ENCODE data around the gene ATP2B2.

ATP2B2 gene

DNA sequence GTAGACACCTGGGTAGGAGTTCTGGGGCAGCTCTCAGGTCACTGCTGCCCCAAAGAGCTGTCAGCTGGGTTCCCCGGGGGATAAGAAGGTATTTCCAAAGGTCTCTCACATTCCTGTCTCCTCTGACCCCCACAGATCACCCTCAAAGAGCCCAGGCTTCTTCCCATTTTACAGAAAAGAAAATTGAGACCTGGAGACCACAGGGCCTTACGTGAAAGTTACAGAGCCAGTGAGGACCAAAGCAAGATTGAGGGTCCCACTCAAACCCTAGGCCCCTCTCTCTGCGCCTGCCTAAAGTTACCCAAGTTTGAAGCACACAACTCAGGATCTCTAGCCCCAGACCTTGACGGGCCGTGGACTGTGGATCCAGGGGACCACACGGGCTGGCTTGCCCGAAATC is 3.9 kb upstream of the ATP2B2 start:
- in situ Hi-C loops (cut with MboI; ENCODE audit: low pct_unique_long_range_greater_than_20kb, low sequenced_read_pairs, unreplicated experiment): no loop called here
- no peak for DNase-seq (ENCODE audit: low spot score)
- TF ChIP-seq, protein P1, sequence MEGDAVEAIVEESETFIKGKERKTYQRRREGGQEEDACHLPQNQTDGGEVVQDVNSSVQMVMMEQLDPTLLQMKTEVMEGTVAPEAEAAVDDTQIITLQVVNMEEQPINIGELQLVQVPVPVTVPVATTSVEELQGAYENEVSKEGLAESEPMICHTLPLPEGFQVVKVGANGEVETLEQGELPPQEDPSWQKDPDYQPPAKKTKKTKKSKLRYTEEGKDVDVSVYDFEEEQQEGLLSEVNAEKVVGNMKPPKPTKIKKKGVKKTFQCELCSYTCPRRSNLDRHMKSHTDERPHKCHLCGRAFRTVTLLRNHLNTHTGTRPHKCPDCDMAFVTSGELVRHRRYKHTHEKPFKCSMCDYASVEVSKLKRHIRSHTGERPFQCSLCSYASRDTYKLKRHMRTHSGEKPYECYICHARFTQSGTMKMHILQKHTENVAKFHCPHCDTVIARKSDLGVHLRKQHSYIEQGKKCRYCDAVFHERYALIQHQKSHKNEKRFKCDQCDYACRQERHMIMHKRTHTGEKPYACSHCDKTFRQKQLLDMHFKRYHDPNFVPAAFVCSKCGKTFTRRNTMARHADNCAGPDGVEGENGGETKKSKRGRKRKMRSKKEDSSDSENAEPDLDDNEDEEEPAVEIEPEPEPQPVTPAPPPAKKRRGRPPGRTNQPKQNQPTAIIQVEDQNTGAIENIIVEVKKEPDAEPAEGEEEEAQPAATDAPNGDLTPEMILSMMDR (IDR thresholded peaks at IDR 0.05; ENCODE audit: extremely low read depth, insufficient read depth, missing control alignments): no peak

DNA sequence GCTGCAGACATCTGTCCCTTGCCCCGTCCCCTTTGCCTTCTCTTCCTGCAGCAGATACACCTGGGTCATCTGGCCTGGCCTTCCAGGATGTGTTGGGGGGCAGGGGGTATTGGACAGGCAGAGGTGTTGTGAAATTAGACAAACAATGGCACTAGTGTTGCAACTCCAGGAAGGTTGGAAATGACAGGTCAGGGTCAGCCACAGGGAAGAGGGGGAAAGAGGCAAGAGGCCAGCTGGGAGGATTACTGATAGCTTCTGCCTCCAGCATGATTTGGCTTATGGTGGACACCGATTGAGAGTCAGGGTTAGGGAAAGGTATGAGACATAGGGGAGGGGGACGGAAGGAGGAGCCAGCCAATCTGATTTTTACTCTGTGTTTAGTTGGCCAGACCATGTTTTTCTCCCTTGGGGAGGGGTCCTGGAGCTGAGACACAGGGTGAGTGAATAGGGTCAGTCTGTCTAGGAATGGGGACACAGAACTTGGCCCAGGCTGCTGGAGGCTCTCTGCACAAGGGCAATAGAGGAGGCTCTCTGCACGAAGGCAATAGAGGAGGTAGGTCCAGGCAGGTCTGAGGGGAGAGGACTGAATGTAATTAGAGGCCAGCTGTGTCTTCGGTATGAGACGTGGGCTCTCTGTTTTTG is 3.4 kb upstream of the ATP2B2 start:
- in situ Hi-C loops (cut with MboI; ENCODE audit: low pct_unique_long_range_greater_than_20kb, low sequenced_read_pairs, unreplicated experiment): no loop called here

DNA sequence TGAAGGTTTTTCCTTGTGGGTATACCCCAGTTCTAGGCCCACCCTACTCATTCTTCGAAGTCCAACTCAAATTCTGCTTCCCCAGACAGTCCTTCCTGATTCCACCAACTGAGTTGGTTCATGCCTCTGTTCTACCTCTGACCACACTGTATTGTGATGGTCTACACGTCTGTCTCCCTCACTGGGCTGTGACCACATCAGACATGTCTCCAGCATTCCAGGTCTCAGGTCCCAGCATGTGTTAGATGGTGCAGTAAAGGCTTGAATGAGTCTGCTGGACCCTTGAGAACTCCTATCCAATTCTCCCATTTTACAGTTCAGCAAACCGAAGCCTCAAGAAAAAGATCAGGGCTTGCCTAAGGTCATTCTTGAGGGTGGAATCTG is 2.8 kb upstream of the ATP2B2 start:
- in situ Hi-C loops (cut with MboI; ENCODE audit: low pct_unique_long_range_greater_than_20kb, low sequenced_read_pairs, unreplicated experiment): no loop called here
- TF ChIP-seq, protein P1 (IDR thresholded peaks at IDR 0.05; ENCODE audit: extremely low read depth, insufficient read depth, missing control alignments): no peak
- DNase-seq (ENCODE audit: low spot score): no peak

More for the DNA sequence above, 3.4 kb upstream of the ATP2B2 start:
- DNase-seq (ENCODE audit: low spot score): no peak
- TF ChIP-seq, protein P1 (IDR thresholded peaks at IDR 0.05; ENCODE audit: extremely low read depth, insufficient read depth, missing control alignments): no peak

DNA sequence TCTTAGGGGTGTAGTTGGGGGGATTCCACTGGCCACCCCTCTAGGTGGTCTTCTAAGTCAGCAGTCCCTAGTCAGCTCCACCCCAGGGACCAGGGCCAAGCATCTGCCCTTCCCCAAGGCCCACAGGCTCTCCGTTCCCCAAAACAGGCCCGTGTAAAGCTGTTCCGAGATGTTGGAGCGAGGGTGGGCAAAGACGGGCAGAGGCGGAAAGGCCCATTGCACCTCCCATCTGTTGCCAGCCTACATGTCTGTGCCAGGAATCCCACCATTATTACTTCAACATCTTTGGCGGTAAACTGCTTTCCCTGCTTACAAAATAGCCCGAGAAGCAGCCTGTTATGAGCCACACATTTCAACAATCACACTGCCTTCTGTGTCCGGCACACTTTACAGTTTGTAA is 1.9 kb upstream of the ATP2B2 start:
- DNase-seq (ENCODE audit: low spot score): no peak
- in situ Hi-C loops (cut with MboI; ENCODE audit: low pct_unique_long_range_greater_than_20kb, low sequenced_read_pairs, unreplicated experiment): no loop called here

GRCh38 chr3:10506696-10507095 is 1.3 kb upstream of the ATP2B2 start:
- in situ Hi-C loops (cut with MboI; ENCODE audit: low pct_unique_long_range_greater_than_20kb, low sequenced_read_pairs, unreplicated experiment): no loop called here

More for the DNA sequence above, 1.9 kb upstream of the ATP2B2 start:
- TF ChIP-seq, protein P1 (IDR thresholded peaks at IDR 0.05; ENCODE audit: extremely low read depth, insufficient read depth, missing control alignments): no peak

GRCh38 chr3:10505791-10506585 is 602 bp upstream of the ATP2B2 start:
- DNase-seq (ENCODE audit: low spot score): no peak
- in situ Hi-C loops (cut with MboI; ENCODE audit: low pct_unique_long_range_greater_than_20kb, low sequenced_read_pairs, unreplicated experiment): no loop called here
- TF ChIP-seq, protein P1 (IDR thresholded peaks at IDR 0.05; ENCODE audit: extremely low read depth, insufficient read depth, missing control alignments): no peak

More at GRCh38 chr3:10506696-10507095, 1.3 kb upstream of the ATP2B2 start:
- no peak for DNase-seq (ENCODE audit: low spot score)
- TF ChIP-seq, protein P1 (IDR thresholded peaks at IDR 0.05; ENCODE audit: extremely low read depth, insufficient read depth, missing control alignments): no peak

Measured in GM13977 (cell line).